ENCODE measurements around the gene CLIP2. TPM values are rescaled to one million over a fixed set of nuclear protein-coding genes. Genes with fewer than 3 reads are reported as not detected.
"Not testable (repeated sequence)": the region's sequence is repeated elsewhere in the genome, so short reads cannot be mapped to it uniquely, and the experiment has no call there.

CLIP2 gene
- total RNA-seq, 1 experiment from 2014 or later = 37.9 TPM

- Histone ChIP-seq H3F3A (ENCODE audit: insufficient read depth, low read depth) (no peaks in the 10 kb centered on the region), H3K4me3 (no peak overlapping the region), H3K9me3 (ENCODE audit: insufficient read depth, low read depth) (peaks cover 9% of the 10 kb centered on the region), H3K79me2 (ENCODE audit: low read depth) (no peaks in the 10 kb centered on the region), H3K27ac (no peak overlapping the region), H3K4me1 (replicated peaks; ENCODE audit: insufficient read depth) (no peaks in the 10 kb centered on the region), H3K4me2 (no peak overlapping the region), H3K9me2 (ENCODE audit: insufficient read depth) (no peaks in the 10 kb centered on the region), H3K36me3 (ENCODE audit: low read depth) (no peaks in the 10 kb centered on the region), H3K27me3 (ENCODE audit: insufficient read depth, low read depth) (no peaks in the 10 kb centered on the region), H4K20me1 (ENCODE audit: insufficient read depth) (no peaks in the 10 kb centered on the region), H2AFZ (no peak overlapping the region)
- no TSS peak for BruUV-seq (replicated peaks)
- TF ChIP-seq EZH2 (IDR thresholded peaks at IDR 0.05; ENCODE audit: low read depth) = no peak
- TF ChIP-seq, protein P1, sequence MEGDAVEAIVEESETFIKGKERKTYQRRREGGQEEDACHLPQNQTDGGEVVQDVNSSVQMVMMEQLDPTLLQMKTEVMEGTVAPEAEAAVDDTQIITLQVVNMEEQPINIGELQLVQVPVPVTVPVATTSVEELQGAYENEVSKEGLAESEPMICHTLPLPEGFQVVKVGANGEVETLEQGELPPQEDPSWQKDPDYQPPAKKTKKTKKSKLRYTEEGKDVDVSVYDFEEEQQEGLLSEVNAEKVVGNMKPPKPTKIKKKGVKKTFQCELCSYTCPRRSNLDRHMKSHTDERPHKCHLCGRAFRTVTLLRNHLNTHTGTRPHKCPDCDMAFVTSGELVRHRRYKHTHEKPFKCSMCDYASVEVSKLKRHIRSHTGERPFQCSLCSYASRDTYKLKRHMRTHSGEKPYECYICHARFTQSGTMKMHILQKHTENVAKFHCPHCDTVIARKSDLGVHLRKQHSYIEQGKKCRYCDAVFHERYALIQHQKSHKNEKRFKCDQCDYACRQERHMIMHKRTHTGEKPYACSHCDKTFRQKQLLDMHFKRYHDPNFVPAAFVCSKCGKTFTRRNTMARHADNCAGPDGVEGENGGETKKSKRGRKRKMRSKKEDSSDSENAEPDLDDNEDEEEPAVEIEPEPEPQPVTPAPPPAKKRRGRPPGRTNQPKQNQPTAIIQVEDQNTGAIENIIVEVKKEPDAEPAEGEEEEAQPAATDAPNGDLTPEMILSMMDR (conservative IDR thresholded peaks at IDR 0.05) = no peak
- ChIA-PET CTCF (no interaction called here), POLR2A (ENCODE audit: unreplicated experiment) (no interaction called here)
- no peak for DNase-seq
- intact Hi-C loops (cut with micrococcal nuclease; ENCODE audit: unreplicated experiment) = no loop called here
Measured at GRCh38 chr7:74438327-74438726, 149.1 kb downstream of the CLIP2 start.

- DNase-seq = no peak
- Histone ChIP-seq H3K27ac (no peak overlapping the region), H3K4me2 (no peak overlapping the region), H3K36me3 (ENCODE audit: low read depth) (no peaks in the 10 kb centered on the region), H2AFZ (no peak overlapping the region), H3K4me3 (no peak overlapping the region), H3K4me1 (replicated peaks; ENCODE audit: insufficient read depth) (no peaks in the 10 kb centered on the region), H3K9me2 (ENCODE audit: insufficient read depth) (no peaks in the 10 kb centered on the region), H3K79me2 (ENCODE audit: low read depth) (no peaks in the 10 kb centered on the region), H3K9me3 (ENCODE audit: insufficient read depth, low read depth) (peaks cover 9% of the 10 kb centered on the region), H4K20me1 (ENCODE audit: insufficient read depth) (no peaks in the 10 kb centered on the region), H3K27me3 (ENCODE audit: insufficient read depth, low read depth) (no peaks in the 10 kb centered on the region), H3F3A (ENCODE audit: insufficient read depth, low read depth) (no peaks in the 10 kb centered on the region)
- no peak for TF ChIP-seq EZH2 (IDR thresholded peaks at IDR 0.05; ENCODE audit: low read depth)
- TF ChIP-seq, protein P1 (conservative IDR thresholded peaks at IDR 0.05) = no peak
- intact Hi-C loops (cut with micrococcal nuclease; ENCODE audit: unreplicated experiment) = no loop called here
- no TSS peak for BruUV-seq (replicated peaks)
- POLR2A ChIA-PET (ENCODE audit: unreplicated experiment) = interaction anchor here (0.6 kb wide), 1 partner anchor 1829 kb away, joined by 5 read pairs; no protein-coding TSS in a partner anchor
- CTCF ChIA-PET = interaction anchor here (0.6 to 0.8 kb wide), 2 partner anchors 10 to 380 kb away, joined by 4 to 10 read pairs; no protein-coding TSS in a partner anchor
Measured at GRCh38 chr7:74439541-74439940, 150.3 kb downstream of the CLIP2 start.

- H4K20me1 ChIP-seq (ENCODE audit: insufficient read depth); H2AFZ ChIP-seq; H3F3A ChIP-seq (ENCODE audit: insufficient read depth, low read depth); BruUV-seq (replicated peaks); H3K4me2 ChIP-seq; H3K4me1 ChIP-seq (replicated peaks; ENCODE audit: insufficient read depth); POLR2A ChIA-PET (ENCODE audit: unreplicated experiment); H3K4me3 ChIP-seq; H3K79me2 ChIP-seq (ENCODE audit: low read depth); H3K27ac ChIP-seq; H3K36me3 ChIP-seq (ENCODE audit: low read depth); H3K9me2 ChIP-seq (ENCODE audit: insufficient read depth); DNase-seq; H3K9me3 ChIP-seq (ENCODE audit: insufficient read depth, low read depth); H3K27me3 ChIP-seq (ENCODE audit: insufficient read depth, low read depth); intact Hi-C loops (cut with micrococcal nuclease; ENCODE audit: unreplicated experiment): not testable (repeated sequence)
- CTCF ChIA-PET = interaction anchor here (0.6 to 0.8 kb wide), 2 partner anchors 9 to 381 kb away, joined by 4 to 10 read pairs; no protein-coding TSS in a partner anchor
Measured at GRCh38 chr7:74440143-74440542, 150.9 kb downstream of the CLIP2 start.

DNA sequence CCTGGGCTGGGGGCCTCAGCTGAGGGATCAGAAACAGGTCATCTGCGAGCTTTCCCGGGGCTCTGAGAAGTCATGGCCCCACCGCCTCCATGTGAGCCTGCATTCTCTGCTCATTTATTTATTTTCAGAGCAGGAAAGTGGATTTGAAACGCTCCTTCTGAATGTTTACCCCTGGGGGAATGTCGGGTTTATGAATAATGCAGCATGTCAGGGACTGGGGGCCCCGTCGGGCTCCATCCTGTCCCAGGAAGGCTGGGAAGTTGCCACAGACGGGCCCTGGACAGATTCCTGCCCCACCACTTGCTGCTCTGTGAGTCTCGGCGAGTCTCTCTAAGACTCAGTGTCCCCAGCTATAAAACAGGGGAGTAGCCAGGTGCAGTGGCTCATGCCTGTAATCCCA, 152.6 kb downstream of the CLIP2 start:
- Histone ChIP-seq H4K20me1 (ENCODE audit: insufficient read depth) (no peaks in the 10 kb centered on the region), H3K9me2 (ENCODE audit: insufficient read depth) (no peaks in the 10 kb centered on the region), H3F3A (ENCODE audit: insufficient read depth, low read depth) (no peaks in the 10 kb centered on the region), H3K27me3 (ENCODE audit: insufficient read depth, low read depth) (no peaks in the 10 kb centered on the region), H3K4me2 (no peak overlapping the region), H3K9me3 (ENCODE audit: insufficient read depth, low read depth) (peaks cover 9% of the 10 kb centered on the region), H3K79me2 (ENCODE audit: low read depth) (no peaks in the 10 kb centered on the region), H2AFZ (no peak overlapping the region), H3K27ac (no peak overlapping the region), H3K4me1 (replicated peaks; ENCODE audit: insufficient read depth) (no peaks in the 10 kb centered on the region), H3K36me3 (ENCODE audit: low read depth) (no peaks in the 10 kb centered on the region), H3K4me3 (no peak overlapping the region)
- no peak for DNase-seq
- POLR2A ChIA-PET (ENCODE audit: unreplicated experiment) = no interaction called here
- intact Hi-C loops (cut with micrococcal nuclease; ENCODE audit: unreplicated experiment) = no loop called here
- CTCF ChIA-PET = no interaction called here
- TF ChIP-seq, protein P1 (conservative IDR thresholded peaks at IDR 0.05) = no peak
- no peak for TF ChIP-seq EZH2 (IDR thresholded peaks at IDR 0.05; ENCODE audit: low read depth)
- BruUV-seq (replicated peaks) = no TSS peak

Measured in PC-9 (cell line).